Vagina (tissue), 2 donors: ENCODE results near the gene STAT2. TPM values are rescaled to one million over a fixed set of nuclear protein-coding genes. Genes with fewer than 3 reads are reported as not detected.

Experiments
- DNase-seq, 2 donors: peaks; one replicate each; pipeline ENCODE4 v3.0.0-alpha.2; 2017; ENCODE audit errors: extremely low spot score in 2 of 2
- H3K27ac ChIP-seq: fragments of 200-600 bp; sonication (generic); one replicate; pipeline ENCODE4 v1.5.1; 2019
- H3K27me3 ChIP-seq: fragments of 200-600 bp; sonication (generic); one replicate; pipeline ENCODE4 v1.5.1; 2019
- H3K36me3 ChIP-seq, 2 donors: fragments of 200-600 bp; sonication (generic); one replicate each; pipeline ENCODE4 v1.5.1; 2017 to 2019
- H3K4me1 ChIP-seq: fragments of 200-600 bp; sonication (generic); one replicate; pipeline ENCODE4 v1.5.1; 2019
- H3K4me3 ChIP-seq, 2 donors: fragments of 200-600 bp; sonication (generic); 1 replicate in 1 of 2; 2 replicates in 1 of 2; pipeline ENCODE4 v1.5.1; 2016 to 2019
- H3K9me3 ChIP-seq: fragments of 200-600 bp; sonication (generic); one replicate; pipeline ENCODE4 v1.5.1; 2019
- CTCF ChIP-seq, 3 experiments: fragments of 450-650 bp in 2 of 3; fragments of 200-600 bp in 1 of 3; sonication (generic) in 1 of 3; IDR thresholded peaks; one replicate each; pipeline ENCODE4 v1.5.1; 2017 to 2019; ENCODE audit warnings: antibody characterized with exemption in 3 of 3, mild to moderate bottlenecking in 2 of 3, moderate library complexity in 2 of 3
- POLR2A ChIP-seq, 2 donors: fragments of 450-650 bp; IDR thresholded peaks; one replicate each; pipeline ENCODE4 v1.6.1; 2017; ENCODE audit warnings: antibody characterized with exemption in 2 of 2, mild to moderate bottlenecking in 2 of 2, moderate library complexity in 2 of 2
- POLR2AphosphoS5 ChIP-seq, 2 donors: sonication (generic); formaldehyde crosslinking; IDR thresholded peaks; one replicate each; pipeline ENCODE4 v1.9.0; 2017; ENCODE audit warnings: antibody characterized with exemption in 2 of 2, mild to moderate bottlenecking in 2 of 2, low read depth in 1 of 2; ENCODE audit not compliant: insufficient read depth in 1 of 2
- intact Hi-C: fragments of 100-400 bp; cut with DNase I; formaldehyde crosslinking; loops from one replicate; pipeline ENCODE4 v1.15.1; 2023
- total RNA-seq: library from RNA; depleted of rRNA; stranded (reverse); fragments of >200 nt; gene quantifications from one replicate; pipeline ENCODE4 v1.2.3, GENCODE V29; 2016

The STAT2 gene
- total RNA-seq, 1 donor from 2014 or later = 109 TPM

- DNase-seq = no peak
- intact Hi-C loops = no loop called here
- TF ChIP-seq POLR2A (IDR thresholded peaks at IDR 0.05) (no peak), POLR2AphosphoS5 (IDR thresholded peaks at IDR 0.05; ENCODE audit: insufficient read depth in 1 of 2, low read depth in 1 of 2) (no peak), CTCF (IDR thresholded peaks at IDR 0.05) (no peak)
- Histone ChIP-seq H3K27ac (peak overlapping the region; percentile 84), H3K9me3 (no peaks in the 10 kb centered on the region), H3K4me3 (peak overlapping the region; percentile 75 to 96), H3K27me3 (no peaks in the 10 kb centered on the region), H3K36me3 (no peaks in the 10 kb centered on the region), H3K4me1 (peaks cover 57% of the 10 kb centered on the region)
Observed at GRCh38 chr12:56299308-56299852, 60.5 kb downstream of the STAT2 start.

GRCh38 chr12:56298828-56299227 is 61.1 kb downstream of the STAT2 start:
- peaks cover 57% of the 10 kb centered on the region for H3K4me1 ChIP-seq
- intact Hi-C loops = no loop called here
- peak overlapping the region; percentile 75 to 96 for H3K4me3 ChIP-seq
- no peaks in the 10 kb centered on the region for H3K36me3 ChIP-seq
- no peaks in the 10 kb centered on the region for H3K27me3 ChIP-seq
- DNase-seq = no peak
- H3K9me3 ChIP-seq = no peaks in the 10 kb centered on the region
- H3K27ac ChIP-seq = peak overlapping the region; percentile 84
- no peak for TF ChIP-seq POLR2AphosphoS5 (IDR thresholded peaks at IDR 0.05; ENCODE audit: insufficient read depth in 1 of 2, low read depth in 1 of 2)
- TF ChIP-seq CTCF (IDR thresholded peaks at IDR 0.05) = no peak
- no peak for TF ChIP-seq POLR2A (IDR thresholded peaks at IDR 0.05)

GRCh38 chr12:56297400-56297799 is 62.5 kb downstream of the STAT2 start:
- no peak for DNase-seq
- Histone ChIP-seq H3K4me1 (peaks cover 66% of the 10 kb centered on the region), H3K36me3 (no peaks in the 10 kb centered on the region), H3K27me3 (no peaks in the 10 kb centered on the region), H3K27ac (no peak overlapping the region), H3K4me3 (no peak overlapping the region), H3K9me3 (no peaks in the 10 kb centered on the region)
- intact Hi-C loops = no loop called here
- TF ChIP-seq POLR2AphosphoS5 (IDR thresholded peaks at IDR 0.05; ENCODE audit: insufficient read depth in 1 of 2, low read depth in 1 of 2) (no peak), POLR2A (IDR thresholded peaks at IDR 0.05) (no peak), CTCF (IDR thresholded peaks at IDR 0.05) (no peak)

- Histone ChIP-seq H3K27me3 (no peaks in the 10 kb centered on the region), H3K27ac (no peak overlapping the region), H3K4me3 (no peak overlapping the region), H3K36me3 (no peaks in the 10 kb centered on the region), H3K9me3 (no peaks in the 10 kb centered on the region), H3K4me1 (peaks cover 65% of the 10 kb centered on the region)
- DNase-seq = no peak
- no peak for TF ChIP-seq POLR2A (IDR thresholded peaks at IDR 0.05)
- no peak for TF ChIP-seq CTCF (IDR thresholded peaks at IDR 0.05)
- TF ChIP-seq POLR2AphosphoS5 (IDR thresholded peaks at IDR 0.05; ENCODE audit: insufficient read depth in 1 of 2, low read depth in 1 of 2) = no peak
- intact Hi-C loops = no loop called here
Observed at GRCh38 chr12:56296295-56296694, 63.6 kb downstream of the STAT2 start.

GRCh38 chr12:56293795-56294194 is 66.1 kb downstream of the STAT2 start:
- Histone ChIP-seq H3K9me3 (no peaks in the 10 kb centered on the region), H3K36me3 (no peaks in the 10 kb centered on the region), H3K27me3 (no peaks in the 10 kb centered on the region), H3K4me3 (no peak overlapping the region), H3K27ac (no peak overlapping the region), H3K4me1 (peaks cover 48% of the 10 kb centered on the region)
- intact Hi-C loops = no loop called here
- DNase-seq = no peak
- TF ChIP-seq CTCF (IDR thresholded peaks at IDR 0.05) = no peak
- TF ChIP-seq POLR2A (IDR thresholded peaks at IDR 0.05) = no peak
- TF ChIP-seq POLR2AphosphoS5 (IDR thresholded peaks at IDR 0.05; ENCODE audit: insufficient read depth in 1 of 2, low read depth in 1 of 2) = no peak
